SH-SY5Y (cell line): ENCODE data around the gene MAP2K7.

Experiments
- GATA2 ChIP-seq: IDR thresholded peaks from 2 replicates; pipeline ENCODE4 v1.6.1; 2011; ENCODE audit warnings: mild to moderate bottlenecking, low read depth, low read length
- GATA3 ChIP-seq: IDR thresholded peaks from 2 replicates; pipeline ENCODE4 v1.6.1; 2011; ENCODE audit warnings: low read depth, mild to moderate bottlenecking, low read length, moderate library complexity

GRCh38 chr19:7953576-7953975 lies 49.9 kb downstream of the MAP2K7 start:
- TF ChIP-seq GATA2: no peak
- no peak for TF ChIP-seq GATA3
